ENCODE data around the gene CELA2A.
"Not testable (repeated sequence)": the region's sequence is repeated elsewhere in the genome, so short reads cannot be mapped to it uniquely, and the experiment has no call there.

Gene CELA2A

DNA sequence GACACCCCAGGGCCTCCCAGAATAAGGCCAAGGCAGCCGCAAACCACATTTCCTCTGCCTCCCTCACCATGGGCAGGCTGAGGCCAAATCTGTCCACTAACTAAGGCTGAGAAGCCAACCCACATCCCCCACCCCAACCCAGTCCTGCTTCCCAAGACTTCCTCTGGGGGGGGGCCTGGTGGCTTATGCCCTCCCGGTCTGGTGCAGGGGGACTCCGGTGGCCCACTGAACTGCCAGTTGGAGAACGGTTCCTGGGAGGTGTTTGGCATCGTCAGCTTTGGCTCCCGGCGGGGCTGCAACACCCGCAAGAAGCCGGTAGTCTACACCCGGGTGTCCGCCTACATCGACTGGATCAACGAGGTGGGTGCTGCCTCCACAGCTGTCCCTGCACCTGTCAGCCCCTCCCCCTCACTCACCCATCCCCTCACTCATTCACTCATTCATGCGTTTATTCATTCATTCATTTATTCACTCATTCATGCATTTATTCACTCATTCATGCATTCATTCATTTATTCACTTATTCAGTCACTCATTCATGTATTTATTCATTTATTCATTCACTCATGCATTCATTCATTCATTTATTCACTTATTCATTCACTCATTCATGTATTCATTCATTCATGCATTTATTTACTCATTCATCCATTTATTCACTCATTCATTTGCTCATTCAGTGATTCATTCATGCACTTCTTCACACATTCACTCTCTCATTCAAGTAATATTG, 11.0 kb upstream of the CELA2A start:
- DNase-seq, result no peak

DNA sequence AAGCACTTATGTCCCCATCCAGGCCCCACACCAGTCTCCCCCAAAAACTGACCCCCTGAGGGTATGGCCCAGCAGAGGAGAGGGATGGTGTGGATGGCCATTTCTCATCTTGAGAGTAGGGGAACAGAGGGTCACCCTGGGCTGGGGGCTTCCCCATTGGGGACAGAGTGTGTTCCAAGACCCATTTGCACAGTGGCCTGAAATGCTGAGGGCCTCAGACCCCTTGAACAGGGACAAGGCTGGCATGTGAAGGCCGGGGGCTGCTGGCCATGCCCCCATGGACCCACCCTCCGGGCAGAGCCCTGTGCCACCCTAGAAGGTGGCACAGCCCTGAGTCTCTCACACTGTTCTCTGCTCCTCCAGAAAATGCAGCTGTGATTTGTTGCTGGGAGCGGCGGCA, 10.3 kb upstream of the CELA2A start:
- no peak for DNase-seq

DNA sequence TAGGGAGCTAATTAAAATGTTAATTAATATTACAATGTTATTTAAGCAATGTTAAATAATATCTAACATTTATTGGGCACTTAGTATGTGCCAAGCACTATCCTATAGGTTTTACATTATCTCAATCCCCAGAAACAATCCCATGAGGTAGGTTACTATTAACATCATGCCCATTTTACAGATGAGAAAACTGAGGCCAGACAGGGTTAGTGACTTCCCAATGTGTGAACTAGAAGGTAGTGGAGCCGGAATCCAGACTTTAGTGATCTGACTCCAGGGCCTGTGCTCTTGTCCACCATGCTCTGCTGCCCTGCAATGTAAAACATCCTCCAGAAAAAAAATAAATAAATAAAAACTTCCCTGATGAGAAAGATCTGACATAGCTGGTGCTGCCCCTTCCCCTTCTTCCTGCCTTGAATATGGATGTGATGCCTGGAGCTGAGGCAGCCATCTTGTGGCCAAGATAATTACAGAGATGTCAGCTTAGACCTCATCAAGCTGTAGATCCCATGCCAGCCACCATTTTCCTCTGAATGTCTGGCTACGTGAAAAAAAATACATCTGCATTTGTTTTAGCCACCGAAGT, 7.6 kb upstream of the CELA2A start:
- DNase-seq, result no peak

DNA sequence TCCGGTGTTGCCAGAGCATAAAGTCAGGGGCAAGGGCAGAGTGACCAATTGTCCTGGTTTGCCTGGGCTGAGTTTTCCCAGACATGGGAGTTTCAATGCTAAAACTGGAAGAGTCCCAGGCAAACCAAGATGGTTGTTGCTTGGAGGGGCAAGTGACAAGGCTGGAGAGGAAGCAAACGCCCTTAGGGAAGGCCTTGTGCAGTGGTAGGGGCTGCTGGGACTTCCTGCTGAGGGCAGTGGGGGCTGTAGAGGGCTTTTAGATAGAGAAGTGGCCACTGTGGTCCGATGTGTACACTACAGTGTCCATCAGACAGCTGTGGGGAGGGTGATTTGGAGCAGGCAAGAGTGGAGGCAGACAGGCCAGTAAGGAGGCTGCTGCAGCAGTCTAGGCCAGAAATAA, 7.0 kb upstream of the CELA2A start:
- no peak for DNase-seq

DNA sequence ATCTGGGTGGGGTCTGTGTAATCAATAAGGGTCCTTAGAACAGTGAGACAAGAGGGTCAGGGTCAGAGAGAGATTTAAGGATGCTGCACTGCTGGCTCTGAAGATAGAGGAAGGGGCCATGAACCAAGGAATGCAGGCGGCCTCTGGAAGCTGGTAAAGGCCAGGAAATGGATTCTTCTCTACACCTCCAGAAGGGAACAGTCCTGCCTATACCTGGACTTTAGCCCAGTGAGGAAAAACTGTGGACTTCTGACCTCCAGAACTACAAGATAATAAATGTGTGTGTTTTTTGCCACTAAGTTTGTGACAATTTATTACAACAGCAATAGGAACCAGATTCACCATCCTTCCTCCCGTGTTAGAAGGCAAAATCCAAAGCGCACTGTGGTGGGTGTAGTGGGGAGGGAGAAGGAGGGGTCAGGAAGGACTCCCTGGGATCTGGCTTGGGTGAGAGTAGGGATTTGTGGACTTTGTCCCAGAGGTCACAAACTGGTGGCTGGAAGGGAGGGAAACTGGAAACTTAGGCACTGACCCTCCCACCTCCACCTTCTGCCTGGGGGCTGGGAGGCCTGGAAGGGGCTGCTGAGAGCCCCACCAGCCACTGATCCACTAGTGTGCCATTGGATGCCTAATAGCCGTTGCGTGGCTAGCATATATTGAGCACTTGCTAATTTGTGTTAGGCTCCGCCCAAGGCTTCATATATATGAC, 5.4 kb upstream of the CELA2A start:
- no peak for DNase-seq

DNA sequence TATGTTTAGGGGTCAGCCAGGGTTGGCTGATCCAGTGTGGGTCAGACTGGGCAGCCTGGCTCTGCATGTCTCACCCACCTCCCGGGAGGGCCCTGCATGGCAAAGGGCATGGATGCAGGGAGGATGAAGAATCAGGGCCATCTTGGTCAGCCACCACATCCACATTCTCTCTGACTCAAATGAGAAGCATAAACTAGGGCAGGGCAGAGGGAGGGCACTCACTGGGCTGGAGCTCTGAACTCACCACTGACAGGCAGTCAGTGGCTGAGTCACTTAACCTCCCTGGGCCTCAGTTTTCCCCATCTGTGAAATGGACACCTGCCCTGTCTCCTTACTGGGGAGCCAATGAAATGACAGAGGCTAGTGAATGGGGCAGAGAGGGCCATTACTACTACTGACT, 4.3 kb upstream of the CELA2A start:
- no peak for DNase-seq

DNA sequence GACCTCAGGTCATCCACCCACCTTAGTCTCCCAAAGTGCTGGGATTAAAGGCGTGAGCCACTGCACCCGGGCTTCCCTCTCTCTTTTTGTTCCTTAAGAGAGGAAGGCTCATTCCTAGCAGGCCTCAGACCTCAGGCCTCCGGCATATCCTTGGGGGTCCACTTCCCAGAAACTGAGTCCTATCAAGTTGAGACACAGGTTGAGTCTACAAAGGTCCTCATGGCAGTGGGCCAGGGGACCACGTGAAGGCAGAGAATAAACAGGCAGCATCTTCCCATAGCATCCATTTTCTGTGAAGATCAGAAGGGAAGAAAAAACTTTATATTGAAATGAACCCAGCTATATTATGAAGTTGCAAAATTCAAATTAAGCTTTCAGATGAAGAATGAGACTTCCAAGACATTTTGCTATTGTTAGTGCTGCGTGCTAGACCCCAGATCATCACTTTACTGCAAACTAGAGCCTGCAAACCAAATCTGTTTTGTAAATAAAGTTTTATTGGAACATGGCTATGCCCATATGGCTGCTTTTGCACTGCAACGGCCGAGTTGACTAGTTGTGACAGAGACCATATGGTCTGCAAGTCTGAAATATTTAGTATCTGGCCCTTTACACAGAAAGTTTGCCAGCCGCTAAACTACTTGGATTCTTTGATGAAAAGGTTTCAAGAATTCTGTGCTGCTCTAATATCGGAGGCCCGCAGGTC, 3.5 kb upstream of the CELA2A start:
- DNase-seq, result no peak

DNA sequence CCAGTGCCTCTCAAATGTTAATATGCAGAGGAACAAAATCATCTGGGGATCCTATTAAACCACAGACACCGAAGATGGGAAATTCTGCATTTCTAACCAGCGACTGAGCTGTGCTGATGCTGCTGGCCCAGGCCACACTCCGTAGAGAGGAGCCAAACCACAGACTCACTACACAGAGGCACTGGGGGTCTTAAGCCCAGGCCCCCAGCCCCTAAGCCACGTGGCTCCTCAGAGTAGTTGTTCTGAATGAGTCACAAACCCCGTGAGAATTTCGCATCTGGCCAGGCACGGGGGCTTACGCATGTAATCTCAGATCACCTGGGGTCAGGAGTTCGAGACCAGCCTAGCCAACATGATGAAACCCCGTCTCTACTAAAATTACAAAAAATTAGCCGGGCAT, 2.8 kb upstream of the CELA2A start:
- no peak for DNase-seq

DNA sequence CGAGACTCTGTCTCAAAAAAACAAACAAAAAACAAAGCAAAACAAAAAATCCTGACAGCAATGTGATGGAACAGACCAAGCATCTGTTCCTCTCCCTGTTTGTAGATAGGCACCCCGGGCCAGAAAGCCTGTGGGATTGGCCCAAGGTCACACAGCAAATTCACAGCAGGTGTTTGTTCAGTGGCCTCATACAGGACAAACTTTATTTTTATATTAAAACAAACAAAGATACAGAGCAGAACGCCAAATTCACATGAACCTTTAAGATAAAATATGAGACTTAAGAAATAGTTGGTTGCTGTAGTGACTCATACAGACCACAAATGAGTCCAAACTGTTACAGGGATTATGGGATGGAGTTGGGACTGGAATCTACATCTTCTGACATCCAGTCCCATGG, 2.3 kb upstream of the CELA2A start:
- no peak for DNase-seq

DNA sequence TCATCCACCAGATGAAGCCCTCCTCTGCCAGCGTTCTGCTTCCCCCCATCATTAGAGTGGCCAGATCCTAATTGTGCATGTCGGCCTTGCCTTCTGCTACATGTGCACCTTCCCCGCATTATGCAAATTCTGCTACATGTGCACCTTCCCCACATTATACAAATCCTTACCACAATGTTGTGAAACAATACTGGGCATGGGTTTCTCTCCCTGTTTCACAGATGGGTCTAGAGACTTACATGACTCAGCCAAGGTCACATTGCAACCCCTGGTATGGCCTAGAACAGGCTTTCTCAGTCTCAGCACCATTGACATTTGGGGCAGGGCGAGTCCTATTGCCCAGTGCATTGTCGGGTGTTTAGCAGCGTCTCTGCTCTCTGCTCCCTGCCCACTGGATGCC, 1.0 kb upstream of the CELA2A start:
- no peak for DNase-seq

DNA sequence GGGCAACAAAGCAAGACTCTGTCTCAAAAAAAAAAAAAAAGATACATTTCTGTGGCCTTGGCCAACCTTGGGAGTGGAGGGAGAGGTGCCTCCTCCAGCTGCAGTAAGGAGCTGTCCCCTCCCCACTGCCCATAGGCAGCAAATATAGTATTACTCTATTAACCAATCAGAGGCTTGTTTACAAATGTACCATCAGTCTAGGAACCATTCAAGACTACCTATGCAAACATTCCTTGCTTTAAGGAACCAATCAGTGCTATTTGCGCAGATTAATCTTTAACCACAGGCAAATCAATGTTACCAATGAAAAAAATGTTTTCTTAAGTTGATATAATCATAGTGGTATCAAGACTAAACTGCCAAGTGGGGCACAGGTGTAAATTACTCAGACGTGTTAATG, 1.1 kb downstream of the CELA2A start:
- no peak for DNase-seq

DNA sequence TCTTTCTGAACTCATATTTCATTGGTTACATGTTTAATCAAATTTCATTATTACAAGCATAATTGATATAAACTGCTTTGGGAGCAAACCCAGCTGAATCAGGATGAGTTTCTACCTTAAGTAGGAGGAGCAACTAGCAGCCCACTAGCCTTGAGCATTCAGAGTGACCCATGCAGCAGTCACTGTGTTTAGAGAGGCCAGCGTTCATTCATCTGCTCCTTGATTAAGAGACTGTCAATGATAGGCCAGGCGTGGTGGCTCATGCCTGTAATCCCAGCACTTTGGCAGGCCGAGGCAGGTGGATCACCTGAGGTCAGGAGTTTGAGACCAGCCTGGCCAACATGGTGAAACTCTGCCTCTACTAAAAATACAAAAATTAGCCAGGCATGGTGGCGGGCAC, 1.9 kb downstream of the CELA2A start:
- not testable (repeated sequence) for DNase-seq

DNA sequence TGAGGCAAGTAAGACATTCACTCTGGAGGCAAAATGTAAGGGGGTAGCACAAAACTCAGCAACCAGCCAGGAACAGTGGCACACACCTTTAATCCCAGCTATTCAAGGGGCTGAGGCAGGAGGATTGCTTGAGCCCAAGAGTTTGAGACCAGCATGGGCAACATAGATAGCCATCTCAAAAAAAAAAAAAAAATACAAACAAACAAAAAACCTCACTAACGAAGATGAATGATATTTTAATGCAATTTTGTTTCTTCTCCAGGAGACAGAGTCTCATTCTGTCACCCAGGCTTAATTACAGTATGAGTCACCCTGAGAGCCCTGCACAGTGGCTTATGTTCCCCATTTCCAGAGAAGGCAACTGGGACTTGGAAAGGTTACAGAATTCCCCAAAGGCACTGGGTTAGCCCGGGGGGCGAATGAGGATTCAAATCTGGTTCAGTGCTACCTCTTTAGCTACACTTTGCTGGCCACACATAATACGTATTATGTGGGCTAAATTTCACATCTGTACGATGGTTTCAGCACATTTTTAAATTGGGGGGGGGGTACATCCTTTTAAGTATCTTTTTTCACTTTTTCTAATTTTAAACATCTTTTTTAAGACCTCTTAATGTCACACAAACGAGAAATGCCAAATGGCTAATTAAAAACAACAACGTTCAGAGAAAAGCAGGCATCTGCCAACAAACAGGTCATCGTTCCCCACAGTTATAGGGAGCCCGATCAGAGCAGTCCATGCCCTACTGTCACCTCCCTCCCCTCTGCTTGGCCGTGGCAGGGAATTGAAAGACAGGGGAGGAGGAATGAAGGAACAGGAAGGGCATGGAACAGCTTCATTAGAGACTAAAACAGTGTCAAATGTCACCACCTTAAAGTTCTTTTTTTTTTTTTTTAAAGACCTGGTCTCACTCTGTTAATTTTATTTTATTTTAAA, 3.5 kb downstream of the CELA2A start:
- DNase-seq, result no peak

DNA sequence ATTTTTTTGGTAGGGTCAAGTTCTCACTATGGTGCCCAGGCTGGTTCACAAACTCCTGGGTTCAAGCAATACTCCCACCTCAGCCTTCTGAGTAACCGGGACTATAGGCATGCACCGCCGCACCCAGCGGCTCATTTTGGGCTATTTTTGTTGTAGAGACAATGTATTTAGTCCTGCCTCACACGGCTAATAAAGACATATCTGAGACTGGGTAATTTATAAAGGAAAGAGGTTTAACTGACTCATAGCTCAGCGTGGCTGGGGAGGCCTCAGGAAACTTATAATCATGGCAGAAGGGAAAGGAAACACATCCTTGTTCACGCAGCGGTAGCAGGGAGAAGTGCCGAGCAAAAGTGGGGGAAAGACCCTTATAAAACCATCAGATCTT, 4.2 kb downstream of the CELA2A start:
- DNase-seq, result no peak

DNA sequence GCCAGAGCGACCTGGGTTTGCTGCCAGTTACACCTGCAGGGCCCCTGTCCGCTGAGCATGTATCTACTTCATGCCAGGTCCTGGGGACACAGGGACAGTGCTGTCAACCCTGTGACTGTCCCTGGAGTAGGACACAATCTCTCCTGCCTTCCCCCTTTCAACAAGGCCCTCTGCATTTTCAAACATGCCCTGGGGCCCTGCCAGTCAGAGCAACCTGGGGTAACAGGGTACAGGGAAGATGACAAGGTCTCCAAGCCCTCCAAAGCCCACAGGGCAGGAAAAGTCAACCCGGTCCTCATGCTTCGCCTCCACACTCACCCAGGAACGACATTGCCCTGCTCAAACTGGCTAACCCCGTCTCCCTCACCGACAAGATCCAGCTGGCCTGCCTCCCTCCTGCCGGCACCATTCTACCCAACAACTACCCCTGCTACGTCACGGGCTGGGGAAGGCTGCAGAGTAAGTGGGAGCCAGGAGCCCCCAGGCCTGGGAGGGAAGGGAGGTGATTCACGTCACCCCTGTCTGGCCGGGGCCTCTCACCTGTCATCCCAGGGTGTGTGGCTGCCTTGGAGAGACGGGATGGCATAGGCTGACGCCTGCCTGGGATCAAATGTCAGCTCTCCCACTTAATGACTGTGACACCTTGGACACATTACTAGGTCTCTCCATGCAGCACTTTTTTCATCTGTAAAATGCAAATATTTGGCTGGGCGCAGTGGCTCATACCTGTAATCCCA, 6.7 kb downstream of the CELA2A start:
- not testable (repeated sequence) for DNase-seq

DNA sequence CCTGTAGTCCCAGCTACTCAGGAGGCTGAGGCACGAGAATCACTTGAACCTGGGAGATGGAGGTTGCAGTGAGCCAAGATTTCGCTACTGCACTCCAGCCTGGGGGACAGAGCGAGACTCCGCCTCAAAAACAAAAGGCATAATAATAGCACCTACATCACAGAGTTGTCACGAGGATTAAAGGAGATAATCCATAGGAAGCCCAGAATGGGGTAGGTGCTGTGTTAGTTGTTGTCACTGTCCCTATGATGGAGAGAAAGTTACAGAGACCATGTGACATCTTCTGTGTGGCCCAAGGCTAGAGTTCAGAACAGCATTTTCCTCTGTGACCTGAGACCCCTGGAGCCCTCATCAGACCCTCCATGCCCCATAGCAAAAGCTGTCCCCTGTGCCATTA, 7.4 kb downstream of the CELA2A start:
- DNase-seq, result not testable (repeated sequence)

DNA sequence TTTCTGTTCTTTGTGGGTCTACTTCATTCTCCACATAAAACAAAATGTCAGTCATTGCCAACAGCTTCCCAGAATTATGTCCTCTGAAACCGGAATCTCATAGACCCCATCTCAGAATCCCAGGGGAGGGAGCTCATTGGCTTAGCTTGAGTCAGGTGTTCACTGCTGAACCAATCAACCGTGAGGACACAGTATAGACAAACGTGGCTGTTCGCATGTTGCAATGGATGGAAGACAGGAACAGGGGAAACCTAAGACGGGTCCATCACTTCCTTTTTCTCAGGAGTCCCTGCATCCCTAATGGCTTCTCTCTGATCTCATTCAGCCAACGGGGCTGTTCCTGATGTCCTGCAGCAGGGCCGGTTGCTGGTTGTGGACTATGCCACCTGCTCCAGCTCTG, 9.1 kb downstream of the CELA2A start:
- DNase-seq, result no peak

DNA sequence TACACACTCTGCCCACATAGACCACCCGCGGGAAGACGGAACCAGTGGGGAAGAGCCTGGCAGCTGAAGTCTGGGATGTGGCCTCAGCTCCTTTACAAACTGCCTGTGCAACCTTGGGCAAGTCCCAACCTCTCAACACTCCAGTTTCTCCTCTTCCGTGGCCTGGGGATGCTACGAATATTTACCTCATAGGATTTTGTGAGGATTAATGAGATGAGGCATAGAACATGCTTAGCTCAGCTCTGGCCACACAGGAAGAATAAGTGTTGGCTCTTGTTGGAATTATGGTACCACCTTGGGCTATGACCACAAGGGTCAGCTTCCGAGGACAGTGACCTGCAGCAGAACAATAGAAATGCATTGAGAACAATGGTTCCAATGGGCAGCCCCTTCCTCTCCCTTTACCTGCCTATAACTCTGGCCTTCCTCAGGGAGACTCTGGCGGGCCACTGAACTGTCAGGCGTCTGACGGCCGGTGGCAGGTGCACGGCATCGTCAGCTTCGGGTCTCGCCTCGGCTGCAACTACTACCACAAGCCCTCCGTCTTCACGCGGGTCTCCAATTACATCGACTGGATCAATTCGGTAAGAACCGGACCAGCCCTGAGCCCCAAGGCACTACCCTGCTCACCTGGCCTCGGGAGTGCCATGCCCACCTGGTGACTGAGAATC, 10.6 kb downstream of the CELA2A start:
- DNase-seq, result not testable (repeated sequence)

DNA sequence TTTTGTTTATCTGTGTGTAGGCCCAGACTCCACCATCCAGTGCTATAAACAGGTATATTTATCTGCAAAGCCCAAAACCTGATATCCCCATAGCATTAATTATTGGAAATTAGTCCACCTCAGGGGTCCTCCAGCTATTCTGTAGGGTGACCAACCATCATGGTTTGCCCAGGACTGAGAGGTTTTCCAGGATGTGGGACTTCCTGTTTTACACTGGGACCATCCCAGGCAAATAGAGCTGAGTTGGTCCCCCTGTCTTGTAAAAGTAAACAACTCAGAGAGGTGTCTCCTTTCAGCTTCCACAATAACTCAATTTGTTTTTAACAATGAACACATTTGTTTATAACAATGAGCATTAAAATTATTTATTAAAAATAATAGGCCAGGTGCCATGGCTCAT, 11.6 kb downstream of the CELA2A start:
- DNase-seq, result no peak

DNA sequence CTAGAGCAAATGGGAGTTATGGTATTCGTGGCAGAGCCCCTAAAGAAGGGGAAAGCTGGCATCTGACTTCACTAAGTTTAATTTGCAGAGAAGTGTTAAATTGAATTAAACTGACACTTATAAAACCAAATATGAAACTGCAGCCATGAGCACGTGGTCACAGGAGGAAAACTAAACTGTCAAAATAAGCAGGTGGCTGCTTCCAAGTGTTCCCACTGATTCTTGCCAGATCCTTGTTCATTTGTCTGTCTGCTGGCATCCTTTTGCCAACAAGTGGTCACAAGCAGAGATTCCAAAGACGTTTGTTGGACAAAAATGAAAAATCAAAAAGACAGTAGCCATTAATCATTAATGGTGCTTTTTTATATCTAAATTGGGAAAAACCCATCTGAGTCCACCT, 12.8 kb downstream of the CELA2A start:
- no peak for DNase-seq

DNA sequence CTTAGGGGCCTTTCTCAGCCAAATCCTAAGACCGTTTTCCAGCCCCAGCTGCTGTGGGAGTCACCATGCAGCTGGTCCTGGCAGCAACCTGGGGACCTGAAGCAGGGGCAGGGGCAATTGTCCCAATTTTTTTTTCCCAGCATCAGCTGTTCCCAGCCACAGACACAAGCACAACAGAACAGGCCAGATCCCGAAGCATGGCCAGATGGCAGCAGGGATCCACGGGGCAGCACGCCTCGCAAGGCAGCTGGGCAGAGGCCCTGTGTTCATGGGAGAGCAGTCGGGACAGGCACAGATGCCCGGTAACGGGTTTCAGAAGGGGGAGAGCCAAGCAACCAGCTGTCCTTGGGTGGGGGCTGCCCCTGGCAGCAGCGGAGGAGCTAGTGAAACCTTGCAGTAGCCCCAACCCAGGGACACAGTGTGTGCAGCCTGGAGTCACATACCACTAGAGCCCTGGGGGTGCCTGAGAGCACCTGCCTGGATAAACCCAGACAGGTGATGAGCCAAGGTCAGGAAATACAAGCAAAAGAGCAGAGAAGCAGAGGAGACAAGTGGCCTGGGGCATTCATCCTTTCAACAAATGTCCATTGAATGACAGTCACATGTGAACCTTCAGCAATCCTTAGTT, 13.4 kb downstream of the CELA2A start:
- DNase-seq, result not testable (repeated sequence)
